ACHN (cell line): ENCODE measurements around the gene UAP1L1.
"Not testable (repeated sequence)": the region's sequence is repeated elsewhere in the genome, so short reads cannot be mapped to it uniquely, and the experiment has no call there.

ENCODE experiments used
- DNase-seq: peaks from one replicate; pipeline ENCODE4 v3.0.0-alpha.2; 2015
- in situ Hi-C: cut with HindIII; loops from 2 replicates; pipeline ENCODE4 v1.10.0; 2017; ENCODE audit warnings: low sequenced_read_pairs, low pct_ligation_motif_present, low pct_unique_long_range_greater_than_20kb

The UAP1L1 gene

DNA sequence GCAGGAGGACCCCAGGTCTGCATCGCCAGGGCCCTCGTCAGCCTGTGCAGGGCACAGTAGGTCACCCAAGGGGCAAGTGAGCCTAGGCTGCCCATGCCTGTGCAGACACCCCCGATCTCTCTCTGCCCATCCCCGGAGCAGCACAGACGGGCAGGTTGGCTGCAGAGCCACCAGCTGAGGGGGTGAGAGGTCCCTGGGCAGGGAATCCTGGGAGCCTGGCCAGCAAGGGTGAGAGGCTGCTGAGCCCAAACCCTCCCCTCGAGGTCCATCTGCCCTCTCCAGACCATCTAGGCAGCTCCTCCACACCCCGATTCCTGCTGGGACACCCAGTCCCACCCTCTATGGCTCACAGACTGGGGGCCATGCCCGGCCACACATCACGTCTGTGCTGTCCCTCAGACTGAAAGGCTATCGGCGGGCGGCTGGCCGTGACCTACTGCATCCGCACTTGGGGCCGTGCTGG is 40.0 kb downstream of the UAP1L1 start:
- no peak for DNase-seq
- in situ Hi-C loops, result no loop called here

GRCh38 chr9:137118092-137118603 is 40.8 kb downstream of the UAP1L1 start:
- DNase-seq, in situ Hi-C loops: not testable (repeated sequence)

- DNase-seq, in situ Hi-C loops: not testable (repeated sequence)
Measured at GRCh38 chr9:137121927-137122795, 44.8 kb downstream of the UAP1L1 start.

DNA sequence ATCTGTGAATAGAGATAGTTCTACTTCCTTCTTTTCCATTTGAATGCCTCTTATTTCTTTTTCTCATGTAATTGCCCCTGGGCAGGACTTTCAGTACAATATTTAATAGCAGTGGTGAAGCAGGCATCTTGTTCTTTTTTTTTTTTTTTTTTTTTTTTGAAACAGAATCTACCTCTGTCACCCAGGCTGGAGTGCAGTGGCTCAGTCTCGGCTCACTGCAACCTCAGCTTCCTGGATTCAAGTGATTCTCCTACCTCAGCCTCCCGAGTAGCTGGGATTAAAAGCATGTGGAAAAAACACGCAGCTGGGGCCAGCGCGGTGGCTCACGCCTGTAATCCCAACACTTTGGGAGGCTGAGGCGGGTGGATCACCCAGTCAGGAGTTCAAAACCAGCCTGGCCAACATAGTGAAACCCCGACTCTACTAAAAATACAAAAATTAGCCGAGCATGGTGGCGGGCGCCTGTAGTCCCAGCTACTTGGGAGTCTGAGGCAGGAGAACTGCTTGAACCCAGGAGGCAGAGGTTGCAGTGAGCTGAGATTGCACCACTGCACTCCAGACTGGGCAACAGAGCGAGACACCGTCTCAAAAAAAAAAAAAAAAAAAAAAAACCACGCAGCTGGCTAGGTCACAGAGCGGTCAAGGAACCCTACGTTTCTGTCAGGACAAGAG is 45.6 kb downstream of the UAP1L1 start:
- DNase-seq, in situ Hi-C loops: not testable (repeated sequence)

- in situ Hi-C loops, result no loop called here
Measured at GRCh38 chr9:137123468-137123837, 46.1 kb downstream of the UAP1L1 start.

GRCh38 chr9:137123952-137124462 is 46.7 kb downstream of the UAP1L1 start:
- DNase-seq, in situ Hi-C loops: not testable (repeated sequence)

More at GRCh38 chr9:137123468-137123837, 46.1 kb downstream of the UAP1L1 start:
- DNase-seq, result no peak

GRCh38 chr9:137126786-137127185 is 49.5 kb downstream of the UAP1L1 start:
- DNase-seq, result no peak
- in situ Hi-C loops, result no loop called here

GRCh38 chr9:137127301-137128157 is 50.2 kb downstream of the UAP1L1 start:
- DNase-seq, result no peak
- in situ Hi-C loops, result no loop called here

DNA sequence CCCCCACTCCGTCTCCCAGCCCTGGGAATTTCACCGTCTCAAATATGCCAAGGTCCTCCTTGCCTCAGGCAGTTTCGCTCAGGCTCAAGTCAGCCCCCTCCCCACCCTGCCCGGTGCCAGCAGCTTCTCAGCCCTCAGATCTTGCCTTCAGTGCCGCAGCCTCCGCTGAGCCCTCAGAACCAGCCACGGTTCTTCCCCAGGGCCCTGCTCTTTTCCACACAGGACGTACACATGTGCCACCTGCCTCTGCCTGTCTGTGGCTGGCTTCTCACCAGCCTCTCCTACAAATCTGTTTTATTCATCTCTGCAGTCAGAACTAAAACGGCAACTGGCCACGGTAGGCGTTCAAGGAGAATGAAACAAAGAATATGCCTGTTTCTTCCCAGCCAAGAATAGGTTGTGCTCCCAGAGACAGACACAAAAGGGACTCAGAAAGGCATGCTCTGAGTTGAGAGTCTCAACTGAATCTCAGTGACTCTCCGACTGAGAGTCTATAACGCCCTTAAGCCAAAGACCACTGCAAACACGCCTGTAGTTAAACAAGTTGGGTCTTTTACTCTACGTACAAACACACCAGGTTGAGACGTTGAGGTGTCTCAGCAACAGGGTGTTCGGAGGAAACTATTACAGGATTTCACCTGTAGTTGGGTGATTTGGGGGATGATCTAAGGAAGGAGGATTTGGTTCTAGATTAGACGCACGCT is 51.0 kb downstream of the UAP1L1 start:
- no peak for DNase-seq
- in situ Hi-C loops, result no loop called here

GRCh38 chr9:137128862-137129455 is 51.6 kb downstream of the UAP1L1 start:
- in situ Hi-C loops, result no loop called here
- no peak for DNase-seq

DNA sequence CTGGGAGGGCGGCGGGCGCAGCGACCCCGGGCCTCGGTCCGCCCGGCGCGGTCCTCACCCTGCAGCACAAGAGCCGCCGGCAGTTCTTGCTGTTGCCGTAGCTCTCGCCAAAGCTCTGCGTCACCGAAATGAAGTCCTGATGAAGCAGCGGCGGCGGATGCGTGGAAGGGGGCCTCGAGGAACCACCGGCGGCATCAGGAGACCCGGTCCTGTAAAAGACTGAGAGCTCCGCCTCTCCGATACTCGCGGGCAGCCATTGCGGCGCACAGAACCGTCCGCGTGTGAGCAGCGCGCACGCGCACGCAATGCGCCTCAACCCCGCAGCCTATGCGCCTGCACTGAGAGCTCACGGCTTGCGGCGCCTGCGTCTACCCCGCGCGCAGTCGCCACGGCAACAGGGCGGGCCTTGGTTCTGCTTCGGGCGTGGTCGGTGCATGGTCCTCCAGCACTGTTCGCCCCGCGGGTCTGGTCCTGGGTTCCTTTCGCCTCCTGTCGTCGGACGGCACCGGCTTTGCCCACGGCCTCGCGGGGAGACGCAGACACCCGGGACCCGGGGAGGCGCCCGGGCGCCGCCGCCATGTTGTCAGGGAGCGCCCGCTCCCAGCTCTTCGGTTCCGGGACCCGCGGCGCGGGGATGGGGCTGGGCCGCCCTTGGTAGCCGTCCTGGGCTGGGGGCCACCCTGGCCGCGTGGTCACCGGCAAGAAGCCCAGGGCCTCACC is 52.3 kb downstream of the UAP1L1 start:
- peak; percentile 90 for DNase-seq
- in situ Hi-C loops, result no loop called here

DNA sequence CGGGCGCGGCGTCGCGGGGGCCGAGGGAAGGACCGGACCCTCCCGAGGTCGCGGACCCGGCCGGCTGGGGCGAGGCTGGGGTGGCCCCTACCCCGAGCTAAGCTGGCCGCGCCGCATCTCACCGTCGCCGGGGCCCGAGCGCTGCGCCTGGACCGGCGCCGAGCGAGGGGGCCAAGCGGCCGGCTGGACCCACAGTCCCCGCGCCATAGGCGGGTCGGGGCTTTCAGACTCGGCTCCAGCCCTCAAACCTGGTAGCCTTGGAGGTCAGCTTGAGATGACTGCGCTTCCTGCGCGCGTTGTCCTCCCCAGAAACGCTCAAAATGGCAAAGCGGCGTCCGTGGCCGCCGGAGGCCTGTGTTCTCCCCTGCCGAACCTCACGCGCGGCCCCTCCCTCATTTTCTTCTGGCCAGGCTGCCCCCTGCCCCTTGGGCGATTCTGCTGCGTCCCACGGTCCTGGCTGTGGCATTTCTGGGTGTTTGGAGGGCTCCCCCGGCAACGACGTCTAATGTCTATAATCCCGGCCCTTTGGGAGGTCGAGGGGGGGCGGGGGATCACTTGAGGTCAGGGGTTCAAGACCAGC is 52.9 kb downstream of the UAP1L1 start:
- peak; percentile 18 for DNase-seq
- in situ Hi-C loops, result no loop called here
